Amniotic epithelial cell (primary cell): ENCODE data around the gene CRACR2B.
A peak's percentile ranks its signal among the peaks of the same experiment; 100 is the strongest.

Source experiments
- DNase-seq: peaks from one replicate; pipeline ENCODE4 v3.0.0-alpha.2; 2010; ENCODE audit warnings: low read depth

The CRACR2B gene

DNA sequence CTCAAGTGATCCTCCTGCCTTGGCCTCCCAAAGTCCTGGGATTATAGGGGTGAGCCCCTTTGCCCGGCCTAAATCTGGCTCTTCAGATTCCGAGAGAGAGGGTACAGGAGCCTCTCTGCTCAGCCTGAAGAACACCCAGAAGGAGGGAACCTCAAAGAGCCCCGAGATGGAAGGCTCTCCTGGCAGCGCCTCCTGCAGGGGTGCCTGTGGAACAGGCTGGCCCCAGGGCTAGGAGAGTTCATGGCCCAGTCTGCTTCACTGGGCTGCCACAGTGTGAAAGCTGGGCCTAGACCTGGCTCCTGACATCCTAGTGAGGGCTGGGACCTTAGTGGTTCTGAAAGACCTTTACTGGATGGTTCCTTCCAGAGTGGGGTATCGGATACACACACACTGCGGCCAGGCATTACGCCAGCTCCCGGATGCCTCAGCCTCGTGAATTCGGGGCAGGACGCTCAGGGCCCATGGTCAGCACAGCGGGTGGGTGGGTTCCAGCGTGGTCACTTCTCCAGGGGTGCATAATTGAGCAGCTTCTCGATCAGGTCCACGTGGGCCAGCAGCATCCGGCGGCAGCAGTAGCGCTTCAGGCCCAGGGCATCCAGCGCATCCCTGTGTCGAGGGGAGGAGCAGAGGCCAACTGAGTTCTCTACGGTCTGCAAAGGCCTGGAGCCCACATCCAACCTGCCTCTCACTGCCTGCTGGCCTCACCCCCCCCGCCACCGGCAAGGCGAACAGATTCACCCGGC, 12.3 kb downstream of the CRACR2B start:
- DNase-seq, result no peak

DNA sequence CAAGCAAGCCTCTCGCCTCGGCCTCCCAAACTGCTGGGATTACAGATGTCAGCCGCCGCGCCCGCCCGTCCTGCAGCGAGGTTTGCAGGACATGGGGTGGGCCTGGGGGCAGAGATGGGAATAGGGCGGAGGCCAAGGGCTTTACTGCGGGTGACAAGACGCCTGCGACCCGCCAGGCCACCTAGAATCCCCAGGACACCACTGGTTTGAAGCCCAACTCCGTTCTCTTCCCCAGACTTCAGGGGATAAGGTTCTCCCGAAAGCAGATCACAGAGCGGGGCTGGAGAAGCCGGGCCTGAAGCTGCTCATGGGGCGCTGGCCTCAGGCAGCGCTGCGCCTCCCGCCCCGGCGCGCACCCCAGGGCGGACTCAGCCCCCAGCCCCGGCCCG, 14.3 kb downstream of the CRACR2B start:
- DNase-seq, result no peak

GRCh38 chr11:842370-843002, 14.8 kb downstream of the CRACR2B start, which contains the start of the genes POLR2L and TSPAN4:
Gene POLR2L, minus strand, starts transcription at chr11:842529. Its CDS starts 21 bp downstream, at chr11:842508.
Gene TSPAN4, plus strand, starts transcription at chr11:842852. Its CDS starts 7,453 bp downstream, at chr11:850305.
- DNase-seq, result peak; percentile 83

DNA sequence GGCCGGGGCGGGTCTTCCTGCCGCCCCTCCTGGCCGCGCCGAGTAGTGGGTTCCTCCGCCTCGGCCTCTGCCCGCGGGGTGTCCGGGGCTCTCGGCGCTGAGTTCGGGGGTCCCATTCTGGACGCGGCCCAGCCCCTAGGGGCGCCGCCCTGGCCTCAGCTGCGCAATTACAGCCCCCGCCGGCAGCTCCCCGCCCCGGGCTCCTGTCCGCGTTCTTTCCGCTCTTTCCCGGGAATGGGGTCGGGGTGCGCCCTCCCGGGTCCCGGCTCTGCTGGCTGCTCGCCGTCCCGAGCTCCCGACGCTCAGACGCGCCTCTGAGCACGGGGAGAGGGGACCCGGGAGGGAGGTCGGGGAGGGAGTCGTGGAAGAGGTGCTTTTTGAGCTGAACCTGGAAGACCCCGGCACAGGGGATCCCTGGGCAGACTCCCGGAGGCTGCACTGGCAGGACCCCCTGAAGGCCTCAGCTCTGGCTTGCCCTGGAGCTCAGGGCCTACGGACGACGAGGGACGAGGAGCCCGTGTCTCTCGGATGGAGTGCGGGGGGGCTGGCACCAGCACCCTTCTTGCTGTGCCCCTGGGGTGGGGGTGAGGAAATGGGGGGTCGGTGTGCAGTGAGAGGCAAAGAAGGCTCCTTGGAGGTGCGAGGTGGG, 15.5 kb downstream of the CRACR2B start:
- DNase-seq, result no peak

DNA sequence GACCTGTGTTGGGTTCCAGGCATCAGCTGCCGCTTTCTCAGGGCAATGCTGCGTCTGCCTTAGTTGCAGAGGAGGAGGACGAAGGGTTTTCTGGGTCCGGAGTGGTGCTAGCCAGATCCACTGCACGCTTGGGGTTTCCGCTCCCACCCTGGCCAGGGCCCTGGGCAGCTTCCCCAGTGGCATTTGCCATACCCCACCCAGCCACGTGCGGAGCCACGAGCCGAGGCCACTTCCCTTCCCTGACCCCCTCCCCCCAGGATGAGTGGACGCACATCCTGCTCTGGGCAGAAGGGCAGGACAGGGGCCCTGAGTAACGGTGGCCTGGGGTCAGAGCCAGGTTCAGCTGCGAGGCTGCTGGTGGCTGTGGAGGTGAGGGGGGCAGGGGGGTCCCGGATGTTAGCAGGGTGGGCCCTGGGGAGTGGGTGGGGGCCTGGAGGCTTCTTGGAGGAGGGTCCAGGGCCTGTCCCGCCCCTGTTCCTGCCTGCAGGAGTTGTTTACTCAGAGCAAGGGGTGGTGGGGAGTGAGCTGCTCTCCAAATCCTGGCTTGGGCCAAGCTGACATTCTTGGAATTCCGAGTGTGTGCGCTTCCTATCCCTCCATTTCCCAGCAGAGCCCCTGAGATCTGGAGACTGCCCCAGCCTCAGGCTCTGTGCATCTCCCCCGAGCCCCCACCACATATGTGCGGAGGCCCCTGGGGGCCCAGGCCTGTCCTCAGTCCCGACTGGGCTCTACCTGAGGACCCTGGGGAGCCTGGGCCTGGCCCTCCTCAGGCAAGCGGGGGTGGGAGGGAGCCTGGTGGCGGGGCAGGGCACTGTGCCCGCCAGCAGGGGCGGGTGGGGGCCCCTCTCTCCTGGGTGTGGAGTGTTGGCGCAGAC, 16.3 kb downstream of the CRACR2B start:
- DNase-seq, result peak; percentile 90

DNA sequence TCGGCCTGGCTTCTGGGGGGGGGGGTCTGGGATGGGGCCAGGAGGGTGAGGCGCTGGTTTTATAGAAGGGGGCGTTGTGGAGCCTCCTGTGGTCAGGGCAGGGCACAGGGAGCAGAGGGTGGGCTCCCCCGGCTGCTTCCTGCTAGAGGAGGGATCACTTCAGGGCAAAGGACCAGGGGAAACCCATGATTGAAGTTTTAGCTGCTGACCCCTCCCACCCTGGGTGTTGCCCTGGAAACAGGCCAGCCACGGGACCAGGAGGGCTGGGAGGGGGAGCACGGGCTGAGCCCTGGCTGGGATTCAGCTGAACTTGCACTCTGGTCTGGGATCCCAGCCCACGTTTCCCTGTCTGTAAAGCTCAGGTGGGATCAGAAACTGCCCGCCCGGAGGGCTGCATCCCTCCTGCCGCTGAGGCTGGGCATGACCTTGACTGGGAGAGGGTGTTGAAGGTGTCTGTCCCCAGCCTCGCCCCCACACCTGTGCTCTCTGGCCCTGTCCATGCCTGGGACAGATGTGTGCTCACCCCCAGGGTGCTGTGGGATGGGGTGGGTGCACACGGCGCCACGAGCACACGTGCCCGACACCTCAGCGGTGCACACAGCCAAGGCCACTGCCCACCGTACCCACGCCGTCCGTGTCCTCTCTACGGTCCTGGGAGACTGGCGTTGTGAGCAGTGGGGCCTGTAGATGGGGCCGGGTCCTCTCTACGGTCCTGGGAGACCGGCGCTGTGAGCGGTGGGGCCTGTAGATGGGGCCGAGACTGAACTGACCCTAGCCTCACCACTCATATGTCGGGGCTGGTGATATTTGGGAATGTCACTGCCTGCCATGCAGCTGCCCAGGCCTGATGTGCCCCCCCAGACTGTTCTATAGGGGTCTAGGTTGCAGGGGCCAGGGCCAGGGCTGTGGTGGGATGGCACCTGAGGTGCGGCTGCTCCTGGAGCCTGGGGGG, 17.2 kb downstream of the CRACR2B start:
- DNase-seq, result peak; percentile 91

- no peak for DNase-seq
These were observed 18.3 kb downstream of the CRACR2B start for GRCh38 chr11:845872-846495.

DNA sequence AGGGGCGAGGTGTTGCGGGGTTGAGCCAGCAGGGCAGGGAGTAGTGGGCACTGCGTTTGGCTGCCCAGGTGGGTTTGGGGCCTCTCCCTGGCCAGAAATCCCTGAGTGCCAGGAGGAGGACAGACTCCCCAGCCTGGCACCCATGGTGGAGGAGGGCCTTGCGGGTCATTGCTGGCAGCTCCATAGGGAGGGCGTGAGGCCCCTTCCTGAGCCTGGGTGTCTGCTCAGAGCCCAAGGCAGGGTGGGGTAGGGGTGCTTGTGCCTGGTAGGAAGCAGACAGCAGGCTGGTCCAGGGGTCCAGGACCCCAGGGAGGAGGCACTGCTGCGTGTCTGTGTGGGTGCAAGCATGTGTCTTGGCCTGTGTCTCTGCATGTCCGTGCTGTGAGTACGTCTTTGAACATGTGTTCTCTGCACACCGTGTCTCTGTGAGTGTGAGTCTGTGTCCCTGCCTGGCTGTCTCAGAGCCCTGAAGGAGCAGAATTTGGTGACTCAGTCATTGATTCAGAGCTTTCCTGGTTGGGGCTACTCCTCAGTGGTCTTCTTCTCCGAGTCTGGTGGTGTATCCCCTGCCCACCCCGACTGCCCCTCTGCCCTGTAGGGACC, 18.9 kb downstream of the CRACR2B start:
- DNase-seq, result no peak

- no peak for DNase-seq
These were observed 20.2 kb downstream of the CRACR2B start for GRCh38 chr11:847876-848275.

DNA sequence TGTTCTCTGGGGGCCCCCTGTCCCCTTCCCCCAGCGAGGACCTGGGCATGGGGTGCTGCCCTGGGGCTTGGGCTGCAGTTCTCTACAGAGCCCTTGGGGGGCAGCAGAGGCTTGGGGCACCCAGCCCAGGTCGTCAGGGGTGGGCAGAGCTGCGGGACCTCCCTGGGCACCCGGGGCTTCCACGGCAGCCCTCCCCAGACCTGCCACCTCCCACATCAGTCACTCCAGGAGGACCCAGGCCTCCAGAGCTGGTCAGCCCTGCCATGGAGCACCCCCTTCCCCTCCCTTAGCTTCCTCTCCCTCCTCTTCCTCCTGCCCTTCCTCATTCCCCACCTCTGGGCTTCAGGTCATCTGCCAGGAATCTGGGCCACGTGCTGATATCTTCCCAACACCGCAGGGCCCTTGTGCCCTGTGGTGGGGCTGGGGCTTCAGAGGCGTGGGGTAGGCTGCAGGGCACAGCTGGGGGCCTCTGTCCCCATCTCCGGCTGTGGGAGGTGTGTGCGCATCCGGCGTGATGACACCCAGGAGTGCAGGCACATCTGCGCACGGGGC, 20.7 kb downstream of the CRACR2B start:
- DNase-seq, result no peak

GRCh38 chr11:849104-849824, 21.5 kb downstream of the CRACR2B start:
- no peak for DNase-seq

DNA sequence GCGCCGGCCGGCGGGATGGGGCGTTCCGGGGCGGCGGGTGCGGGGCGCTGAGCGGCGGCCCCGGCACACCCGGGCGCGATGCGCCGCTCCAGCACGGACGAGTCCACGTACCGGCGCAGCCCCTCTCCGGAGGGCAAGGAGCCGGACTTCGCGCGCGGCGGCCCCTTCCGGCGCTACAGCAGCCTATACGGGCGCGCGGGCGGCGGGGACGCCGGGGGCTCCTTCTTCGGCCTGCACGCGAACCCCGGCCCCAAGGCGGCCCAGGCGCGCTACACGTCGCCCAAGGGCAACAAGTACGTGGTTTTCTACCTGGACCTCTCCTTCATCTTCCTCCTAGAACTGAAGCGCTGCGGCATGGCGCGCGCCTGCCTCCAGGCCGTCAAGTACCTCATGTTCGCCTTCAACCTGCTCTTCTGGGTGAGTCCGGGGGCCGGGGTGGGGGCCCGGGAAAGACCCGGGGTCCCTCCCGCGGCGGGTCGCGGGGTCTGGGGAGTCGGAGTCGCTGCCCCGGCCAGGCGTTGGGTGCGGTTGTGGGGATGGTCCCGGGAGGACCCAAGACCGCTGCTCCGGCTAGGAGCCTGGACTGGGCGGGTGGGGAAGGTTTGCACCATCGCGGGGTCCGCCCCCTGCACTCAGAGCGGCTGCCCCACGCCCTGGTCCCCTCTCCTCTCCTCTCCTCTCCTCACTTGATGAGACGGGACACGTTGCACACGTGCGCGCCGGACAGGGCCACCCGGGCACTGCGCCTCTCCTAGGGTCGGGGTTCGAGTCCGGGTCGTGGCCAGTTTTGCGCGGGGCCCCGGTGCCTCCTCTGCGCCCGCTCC, 22.4 kb downstream of the CRACR2B start:
- no peak for DNase-seq

GRCh38 chr11:850775-851763, 23.4 kb downstream of the CRACR2B start:
- no peak for DNase-seq

GRCh38 chr11:852762-853161, 25.0 kb downstream of the CRACR2B start:
- DNase-seq, result no peak

DNA sequence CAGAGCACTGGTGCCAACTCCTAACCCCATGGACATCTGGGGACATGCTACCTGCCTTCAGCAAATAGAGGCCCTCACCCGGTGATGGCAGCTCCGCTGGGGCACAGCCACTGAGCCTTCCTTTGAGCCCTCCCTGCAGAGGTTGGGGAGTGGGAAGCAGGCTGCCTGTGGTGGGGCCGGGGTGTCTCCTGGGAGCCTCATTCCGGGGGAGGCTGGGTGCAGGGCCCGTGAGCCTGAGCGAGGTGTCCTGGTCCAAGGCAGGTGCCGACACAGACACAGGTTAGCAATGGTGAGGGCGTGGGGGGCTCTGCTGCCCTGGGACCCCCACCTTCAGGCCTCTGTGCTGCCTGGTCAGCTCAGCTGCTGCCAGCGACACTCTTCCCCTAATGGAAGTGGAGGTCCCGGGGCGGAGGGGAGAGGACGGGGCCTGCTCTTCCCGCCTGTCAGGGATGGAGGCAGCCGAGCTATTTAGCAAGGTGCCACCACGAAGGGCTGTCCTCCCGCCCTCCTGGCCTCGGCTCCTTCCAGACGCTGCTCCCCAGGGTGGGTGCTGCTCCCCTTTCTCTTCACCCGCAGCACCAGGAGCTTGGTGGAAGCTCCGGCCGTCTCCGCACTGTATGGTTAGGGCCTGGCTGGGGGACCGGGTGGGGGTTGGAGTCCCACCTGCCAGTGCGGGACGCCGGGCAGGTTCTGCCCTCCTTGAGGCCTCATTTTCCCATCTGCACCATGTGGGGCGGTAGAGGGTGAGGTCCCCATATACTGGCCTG, 26.1 kb downstream of the CRACR2B start:
- no peak for DNase-seq
